ENCODE results near the gene ATP5F1C.
"Not testable (repeated sequence)": the region's sequence is repeated elsewhere in the genome, so short reads cannot be mapped to it uniquely, and the experiment has no call there.

Gene ATP5F1C

GRCh38 chr10:7808686-7809267, 20.8 kb downstream of the ATP5F1C start:
- no peak for DNase-seq (ENCODE audit: low read depth)
- no peak for TF ChIP-seq CTCF (IDR thresholded peaks at IDR 0.05; ENCODE audit: control insufficient read depth, extremely low read depth, insufficient read depth)
- no peak overlapping the region for H3K4me3 ChIP-seq (ENCODE audit: low read depth, low read length)

- TF ChIP-seq CTCF (IDR thresholded peaks at IDR 0.05; ENCODE audit: control insufficient read depth, extremely low read depth, insufficient read depth): no peak
- H3K4me3 ChIP-seq (ENCODE audit: low read depth, low read length): no peak overlapping the region
- no peak for DNase-seq (ENCODE audit: low read depth)
These were observed 22.5 kb downstream of the ATP5F1C start for GRCh38 chr10:7810443-7810842.

GRCh38 chr10:7811000-7811399, 23.0 kb downstream of the ATP5F1C start:
- no peak overlapping the region for H3K4me3 ChIP-seq (ENCODE audit: low read depth, low read length)
- no peak for DNase-seq (ENCODE audit: low read depth)
- TF ChIP-seq CTCF (IDR thresholded peaks at IDR 0.05; ENCODE audit: control insufficient read depth, extremely low read depth, insufficient read depth): no peak

- not testable (repeated sequence) for DNase-seq (ENCODE audit: low read depth); H3K4me3 ChIP-seq (ENCODE audit: low read depth, low read length)
These were observed 23.8 kb downstream of the ATP5F1C start for GRCh38 chr10:7811743-7812142.

GRCh38 chr10:7813481-7813880, 25.5 kb downstream of the ATP5F1C start:
- no peak for DNase-seq (ENCODE audit: low read depth)
- no peak for TF ChIP-seq CTCF (IDR thresholded peaks at IDR 0.05; ENCODE audit: control insufficient read depth, extremely low read depth, insufficient read depth)
- H3K4me3 ChIP-seq (ENCODE audit: low read depth, low read length): no peak overlapping the region

- DNase-seq (ENCODE audit: low read depth): no peak
- no peak for TF ChIP-seq CTCF (IDR thresholded peaks at IDR 0.05; ENCODE audit: control insufficient read depth, extremely low read depth, insufficient read depth)
These were observed 29.6 kb downstream of the ATP5F1C start for GRCh38 chr10:7817576-7817975.

GRCh38 chr10:7817984-7818294, 30.0 kb downstream of the ATP5F1C start:
- H3K4me3 ChIP-seq (ENCODE audit: low read depth, low read length): peak overlapping the region; percentile 91
- TF ChIP-seq CTCF (IDR thresholded peaks at IDR 0.05; ENCODE audit: control insufficient read depth, extremely low read depth, insufficient read depth): no peak
- DNase-seq (ENCODE audit: low read depth): no peak

More at GRCh38 chr10:7817576-7817975, 29.6 kb downstream of the ATP5F1C start:
- H3K4me3 ChIP-seq (ENCODE audit: low read depth, low read length): peak overlapping the region; percentile 91
